K562 (cell line): Measurements from ENCODE around the gene FBXW8. TPM values are rescaled to one million over a fixed set of nuclear protein-coding genes. Genes with fewer than 3 reads are reported as not detected.

Source experiments
- ATF1 ChIP-seq, 2 experiments: fragments of 450-650 bp in 1 of 2; IDR thresholded peaks; 2 replicates each; pipeline ENCODE4 v1.6.1; 2016; ENCODE audit warnings: missing compliant biosample characterization in 1 of 2, missing genetic modification characterization in 1 of 2
- BMI1 ChIP-seq: fragments of 150-350 bp; IDR thresholded peaks from 2 replicates; pipeline ENCODE4 v1.6.1; 2014; ENCODE audit warnings: low read length
- CEBPZ ChIP-seq: fragments of 150-350 bp; IDR thresholded peaks from 2 replicates; pipeline ENCODE4 v1.6.1; 2014; ENCODE audit warnings: low read depth, mild to moderate bottlenecking, low read length, borderline replicate concordance
- CHCHD3 ChIP-seq: fragments of 250-450 bp; sonication (Bioruptor Pico); IDR thresholded peaks from 2 replicates; pipeline ENCODE4 v2.1.2; 2022; ENCODE audit warnings: mild to moderate bottlenecking
- CXXC5 ChIP-seq: fragments of 250-450 bp; sonication (Bioruptor Pico); IDR thresholded peaks from 2 replicates; pipeline ENCODE4 v1.8.0; 2022; ENCODE audit warnings: inconsistent platforms, mild to moderate bottlenecking, moderate library complexity
- HLTF ChIP-seq: fragments of 450-650 bp; IDR thresholded peaks from 2 replicates; pipeline ENCODE4 v1.6.1; 2016
- IRF9 ChIP-seq: fragments of 450-650 bp; IDR thresholded peaks from 2 replicates; pipeline ENCODE4 v1.6.1; 2016; ENCODE audit warnings: missing biosample characterization, missing genetic modification characterization
- SMAD3 ChIP-seq: fragments of 450-650 bp; formaldehyde crosslinking; conservative IDR thresholded peaks from 2 replicates; pipeline ENCODE4 v1.4.0; 2020; ENCODE audit warnings: mild to moderate bottlenecking
- ZBTB34 ChIP-seq: fragments of 250-450 bp; sonication (Bioruptor Pico); IDR thresholded peaks from 2 replicates; pipeline ENCODE4 v1.8.0; 2021; ENCODE audit warnings: mild to moderate bottlenecking, moderate library complexity
- ZBTB43 ChIP-seq: sonication (generic); formaldehyde crosslinking; IDR thresholded peaks from 2 replicates; pipeline ENCODE4 v1.8.0; 2023; ENCODE audit warnings: mild to moderate bottlenecking, missing genetic modification reagents
- ZBTB49 ChIP-seq: sonication (generic); formaldehyde crosslinking; IDR thresholded peaks from 2 replicates; pipeline ENCODE4 v1.8.0; 2022; ENCODE audit warnings: missing genetic modification reagents, mild to moderate bottlenecking, borderline replicate concordance
- ZNF124 ChIP-seq: sonication (generic); formaldehyde crosslinking; IDR thresholded peaks from 2 replicates; pipeline ENCODE4 v1.8.1; 2022; ENCODE audit warnings: missing genetic modification reagents
- ZNF253 ChIP-seq: fragments of 250-450 bp; sonication (Bioruptor Pico); conservative IDR thresholded peaks from 2 replicates; pipeline ENCODE4 v1.6.1; 2021; ENCODE audit warnings: mild to moderate bottlenecking
- ZNF3 ChIP-seq: fragments of 250-450 bp; sonication (Bioruptor Pico); IDR thresholded peaks from 2 replicates; pipeline ENCODE4 v1.5.0; 2021; ENCODE audit warnings: mild to moderate bottlenecking, moderate library complexity
- ZSCAN29 ChIP-seq: fragments of 450-650 bp; IDR thresholded peaks from 2 replicates; pipeline ENCODE4 v1.6.1; 2017
- polyA plus RNA-seq, 8 experiments: library from polyadenylated mRNA; depleted of rRNA in 4 of 8; stranded (reverse) in 5 of 8; unstranded in 3 of 8; fragments of >200 nt; fragmentation: Nextera tagmentation in 2 of 8; fragmentation: Illumina TruSeq in 1 of 8; extraction: Ambion mirVana in 2 of 8; extraction: Trizol in 1 of 8; gene quantifications; 2 replicates each; pipeline versions ENCODE4 v1.2.1 to v1.2.3, GENCODE V29; 2011 to 2014; ENCODE audit warnings: inconsistent platforms in 1 of 8, missing spikeins in 1 of 8
- total RNA-seq, 7 experiments: library from RNA; depleted of rRNA in 6 of 7; stranded (reverse); fragments of >200 nt in 6 of 7; fragmentation: Illumina TruSeq in 2 of 7; extraction: Trizol in 2 of 7; gene quantifications; 2 replicates each; pipeline versions ENCODE4 v1.2.1 to v1.2.3, GENCODE V29; 2011 to 2021; ENCODE audit warnings: low replicate concordance in 1 of 7

FBXW8 gene
- total and polyA plus RNA-seq, 9 of the 15 experiments (the other 6 are each of a cell fraction or from before 2014, with no cell fraction given) = 0.58 to 8.3 (median 4.4) TPM

GRCh38 chr12:116955382-116956021 lies 44.8 kb downstream of the FBXW8 start (continued):
- TF ChIP-seq ZBTB34 = no peak
- no peak for TF ChIP-seq ZBTB43 (CRISPR knock-in tag)
- no peak for TF ChIP-seq CEBPZ
- no peak for TF ChIP-seq BMI1
- TF ChIP-seq ATF1 (CRISPR knock-in tag; IDR thresholded peaks at IDR 0.05) = no peak
- no peak; the same call in 1 of the 2 replicates for TF ChIP-seq ATF1 (tag; IDR thresholded peaks at IDR 0.05)
- 0 out of 2 replicates have a peak, but pooled peaks have one; percentile 31 for TF ChIP-seq IRF9 (tag)
- TF ChIP-seq SMAD3 = no peak
- no peak for TF ChIP-seq CHCHD3
- no peak for TF ChIP-seq ZNF124 (CRISPR knock-in tag)
- no peak for TF ChIP-seq ZBTB49 (CRISPR knock-in tag)
- no peak for TF ChIP-seq HLTF
- no peak for TF ChIP-seq ZNF3 (CRISPR knock-in tag)
- TF ChIP-seq ZSCAN29 = no peak
- no peak for TF ChIP-seq CXXC5 (CRISPR knock-in tag)
- TF ChIP-seq ZNF253 = no peak
